HL-60/S4 treated with phorbol 12-myristate 13-acetate at 8.2 ng/mL for 4 days and 3 days (cell line): ENCODE results near the gene ANKRD17.

Experiments used
- in situ Hi-C: fragments of 300-500 bp; cut with MboI; formaldehyde crosslinking; loops from 2 replicates; pipeline ENCODE4 v1.15.0; 2022; ENCODE audit warnings: low sequenced_read_pairs

ANKRD17 gene

DNA sequence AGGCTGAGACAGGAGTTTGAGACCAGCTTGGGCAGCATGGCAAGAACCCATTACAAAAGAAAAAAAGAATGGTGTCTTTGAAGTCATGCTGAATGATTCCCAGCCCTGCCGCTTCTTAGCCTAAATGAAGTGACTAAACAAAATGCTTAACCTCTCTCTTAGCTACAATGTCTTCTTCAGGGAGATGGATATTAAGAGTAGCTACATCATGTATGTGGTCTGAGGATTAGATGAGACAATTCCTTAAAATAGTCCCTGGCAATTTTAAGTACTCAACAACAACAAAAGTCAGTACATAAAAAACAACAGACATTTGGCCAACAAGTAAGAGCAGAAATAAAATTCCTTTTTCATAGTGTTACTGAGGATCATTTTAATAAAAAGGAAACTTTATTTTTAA, 124.8 kb downstream of the ANKRD17 start:
- in situ Hi-C loops, result no loop called here

DNA sequence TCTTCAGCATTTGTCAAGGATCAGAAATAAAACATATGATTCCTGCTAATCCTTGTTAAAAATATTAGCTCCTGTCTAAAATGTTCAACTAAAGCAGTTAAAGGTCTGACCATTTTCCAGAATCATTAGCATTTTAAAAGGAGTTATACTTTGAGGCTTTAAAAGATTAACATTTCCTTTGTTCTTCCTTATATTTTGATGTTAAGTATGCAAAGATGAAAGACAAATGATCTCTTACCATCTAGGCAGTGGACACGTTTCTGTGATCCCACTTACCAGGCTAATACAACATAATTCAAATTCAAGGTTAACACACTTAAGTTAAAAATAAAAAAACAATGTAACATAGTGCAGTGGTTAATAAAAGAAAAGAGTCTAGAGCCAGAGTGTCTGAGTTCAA, 127.3 kb downstream of the ANKRD17 start:
- in situ Hi-C loops, result no loop called here

DNA sequence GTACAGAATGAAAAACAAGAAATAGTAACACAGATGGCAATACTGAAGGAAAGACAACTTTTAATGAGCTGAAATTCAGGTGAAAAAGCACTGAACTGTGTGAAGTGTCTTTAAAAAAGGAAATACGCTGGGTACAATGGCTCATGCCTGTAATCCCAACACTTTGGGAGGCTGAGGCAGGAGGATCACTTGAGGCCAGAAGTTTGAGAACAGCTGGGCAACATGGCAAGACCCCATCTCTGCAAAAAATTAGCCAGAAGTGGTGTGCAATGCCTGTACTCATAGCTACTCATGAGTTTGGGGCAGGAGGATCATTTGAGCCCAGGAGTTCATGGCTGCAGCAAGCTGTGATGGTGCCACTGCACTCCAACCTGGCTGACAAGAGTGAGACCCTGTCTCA, 129.3 kb downstream of the ANKRD17 start:
- in situ Hi-C loops, result no loop called here

DNA sequence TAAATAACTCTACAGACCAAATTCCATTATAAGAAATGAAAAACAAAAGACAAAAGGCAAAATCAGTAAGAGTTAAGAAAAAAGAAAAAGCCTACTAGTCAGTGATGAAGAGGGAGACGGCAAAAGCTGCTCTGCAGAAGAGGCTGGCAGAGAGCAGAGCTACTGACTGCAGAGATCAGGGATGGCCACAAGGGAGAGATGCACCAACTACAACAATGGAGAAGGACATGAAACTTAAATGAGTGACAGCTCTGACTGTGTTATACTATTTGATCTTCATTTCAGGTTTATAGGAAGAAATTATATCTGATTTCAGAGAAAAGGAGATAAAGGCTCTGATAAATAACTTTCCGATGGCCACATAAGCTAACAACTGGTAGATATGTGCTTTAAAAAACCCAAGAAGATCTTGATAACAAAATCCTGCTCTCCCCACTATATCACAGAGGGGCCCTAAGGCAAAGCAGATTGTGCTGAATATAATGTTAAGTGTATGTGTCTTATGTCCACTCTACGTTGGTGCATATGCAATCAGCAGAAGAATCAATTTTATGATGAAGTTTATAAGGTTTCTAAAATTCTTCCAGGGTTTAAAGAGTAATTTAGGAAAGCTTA, 130.7 kb downstream of the ANKRD17 start:
- in situ Hi-C loops, result no loop called here

DNA sequence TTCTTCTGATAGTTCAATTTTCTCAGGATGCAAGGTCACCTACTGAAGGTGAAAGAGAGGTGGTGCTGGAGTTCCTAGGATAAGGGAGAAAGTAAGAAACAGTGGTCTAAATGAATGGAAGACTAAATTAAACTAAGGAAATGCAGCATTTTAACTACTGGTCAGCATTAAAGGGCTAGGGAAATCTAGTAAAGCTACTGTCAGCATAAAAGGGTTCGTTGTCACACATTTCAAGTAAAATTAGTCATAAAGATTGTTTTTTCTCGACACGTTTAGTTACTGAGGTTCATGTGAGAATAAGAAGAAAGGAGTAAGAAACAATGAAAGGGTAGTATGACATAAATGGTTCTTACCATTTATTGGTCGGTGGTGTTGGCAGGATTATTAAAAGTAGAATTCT, 149.1 kb downstream of the ANKRD17 start:
- in situ Hi-C loops, result no loop called here

DNA sequence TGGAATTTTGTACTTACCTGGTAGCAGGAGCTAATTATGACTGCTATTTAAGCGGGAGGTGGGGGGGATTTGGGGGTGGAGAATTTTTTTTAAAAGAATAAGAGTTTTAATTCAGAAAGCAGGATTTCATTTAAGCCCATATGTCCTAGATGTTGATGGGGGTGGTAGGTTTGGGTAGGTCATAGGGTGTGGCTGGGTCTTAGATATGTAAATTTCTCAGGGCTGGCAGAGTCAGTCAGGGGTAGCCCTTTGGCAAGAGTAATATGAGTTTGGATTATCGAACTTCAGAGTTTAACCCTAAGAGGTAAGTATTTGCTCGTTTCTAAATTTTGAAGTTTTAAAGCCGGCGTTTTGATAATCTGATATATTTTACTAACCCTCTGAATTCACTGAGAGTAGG, 153.9 kb downstream of the ANKRD17 start:
- in situ Hi-C loops, result no loop called here

DNA sequence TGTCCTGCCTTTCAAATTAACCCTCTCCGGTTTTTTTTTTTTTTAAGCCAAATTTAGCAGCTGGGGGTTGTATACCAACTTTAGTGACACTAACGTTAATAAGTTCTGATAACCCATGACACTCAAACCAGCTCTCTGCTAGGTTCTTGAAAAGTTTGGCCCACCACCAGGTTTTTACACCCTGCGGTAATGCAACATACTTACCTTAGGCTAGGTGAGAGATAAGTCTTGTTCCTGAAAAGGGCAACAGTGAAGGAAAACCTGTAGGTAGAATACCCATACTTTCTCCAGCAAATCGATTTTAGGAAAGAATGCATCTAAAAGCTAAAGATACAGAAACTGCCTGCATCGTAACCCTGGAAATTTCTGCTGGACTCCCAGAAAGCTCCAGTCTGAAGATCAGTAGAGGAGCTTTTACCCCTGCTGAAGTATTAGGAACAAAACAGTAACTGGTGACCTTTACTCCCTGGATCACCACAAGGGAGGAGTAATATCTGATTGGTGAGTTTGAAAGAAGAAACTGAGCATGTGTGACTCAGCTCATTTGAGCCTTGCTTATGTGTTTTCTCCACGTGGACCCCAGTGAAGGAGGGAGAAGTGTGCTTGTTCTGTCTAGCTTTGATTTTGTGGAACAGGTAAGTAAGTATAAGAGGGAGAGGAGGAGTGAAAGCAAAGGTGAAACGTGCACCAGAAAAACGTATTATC, 154.6 kb downstream of the ANKRD17 start:
- in situ Hi-C loops, result no loop called here

DNA sequence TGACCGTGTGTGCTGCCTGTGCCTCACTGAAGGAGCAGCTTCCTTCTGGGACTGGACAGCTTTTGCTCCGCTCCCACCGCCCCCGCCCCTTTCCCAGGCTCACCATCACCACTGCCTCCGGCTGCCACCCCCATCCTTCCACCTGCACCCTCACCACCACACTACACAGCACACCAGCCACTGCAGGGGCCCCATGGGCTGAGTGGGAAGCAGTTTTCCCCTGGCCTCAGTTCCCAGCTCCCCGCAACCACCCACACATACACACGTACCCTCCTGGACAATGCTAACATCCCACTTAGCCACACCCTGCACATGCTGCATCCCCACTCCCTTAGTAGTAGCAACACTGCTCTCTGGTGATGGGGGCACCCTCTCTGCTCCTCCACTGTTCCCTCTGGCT, 159.5 kb downstream of the ANKRD17 start:
- in situ Hi-C loops, result loop anchor here (25.0 kb wide), 1 partner anchor 163 kb away; the partner anchor contains the start of gene ANKRD17

DNA sequence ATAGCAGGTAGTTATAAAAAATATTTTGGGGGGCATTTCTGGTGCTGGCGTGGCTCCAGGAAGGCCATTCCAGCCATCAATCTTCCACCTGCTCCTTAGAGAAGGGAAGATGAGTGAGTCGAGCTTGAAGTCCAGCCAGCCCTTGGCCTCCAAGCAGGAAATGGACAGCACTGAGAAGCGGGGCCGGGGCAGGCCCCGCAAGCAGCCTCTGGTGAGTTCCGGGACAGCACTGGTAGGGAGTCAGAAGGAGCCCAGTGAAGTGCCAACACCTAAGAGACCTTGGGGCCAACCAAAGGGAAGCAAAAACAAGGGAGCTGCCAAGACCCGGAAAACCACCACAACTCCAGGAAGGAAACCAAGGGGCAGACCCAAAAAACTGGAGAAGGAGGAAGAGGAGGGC, 159.9 kb downstream of the ANKRD17 start:
- in situ Hi-C loops, result loop anchor here (25.0 kb wide), 1 partner anchor 164 kb away; the partner anchor contains the start of gene ANKRD17

DNA sequence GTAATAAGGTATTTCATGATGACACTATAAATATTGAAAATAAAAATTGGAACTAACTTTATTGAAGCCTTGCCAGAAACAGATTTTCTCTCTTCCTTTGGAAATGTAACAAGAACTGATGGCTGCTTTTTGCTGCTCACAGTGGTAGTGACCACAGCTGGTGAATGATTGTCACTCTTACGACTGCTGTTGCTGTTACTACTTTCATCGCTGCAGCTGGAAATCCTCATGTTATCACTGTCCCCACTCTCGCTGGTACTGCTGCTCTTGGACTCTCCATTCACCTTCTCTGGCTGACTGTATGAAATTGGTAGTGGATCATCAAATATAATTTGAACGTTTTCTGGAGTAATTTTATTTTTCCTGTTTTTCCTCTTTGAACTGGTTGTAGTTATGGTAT, 160.6 kb downstream of the ANKRD17 start:
- in situ Hi-C loops, result loop anchor here (25.0 kb wide), 1 partner anchor 164 kb away; the partner anchor contains the start of gene ANKRD17

DNA sequence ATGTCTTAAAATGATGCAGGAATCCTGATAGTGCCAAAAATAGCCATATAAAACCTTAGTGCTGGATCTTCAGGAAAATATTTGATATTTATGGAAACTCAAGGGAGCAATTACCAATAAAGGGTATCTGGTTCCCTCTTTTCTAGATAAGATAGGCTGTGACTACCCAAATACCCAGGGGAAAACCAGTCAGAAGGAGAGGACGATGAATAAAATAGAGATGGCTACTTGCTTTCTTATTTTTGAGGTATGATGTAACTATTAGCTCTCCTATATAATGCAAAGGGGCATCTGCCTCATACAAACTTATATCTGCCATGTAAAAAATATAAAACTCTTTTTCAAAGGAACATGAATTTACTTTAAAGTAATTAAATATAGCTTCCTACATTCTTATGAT, 165.7 kb downstream of the ANKRD17 start:
- in situ Hi-C loops, result loop anchor here (25.0 kb wide), 1 partner anchor 169 kb away; the partner anchor contains the start of gene ANKRD17

DNA sequence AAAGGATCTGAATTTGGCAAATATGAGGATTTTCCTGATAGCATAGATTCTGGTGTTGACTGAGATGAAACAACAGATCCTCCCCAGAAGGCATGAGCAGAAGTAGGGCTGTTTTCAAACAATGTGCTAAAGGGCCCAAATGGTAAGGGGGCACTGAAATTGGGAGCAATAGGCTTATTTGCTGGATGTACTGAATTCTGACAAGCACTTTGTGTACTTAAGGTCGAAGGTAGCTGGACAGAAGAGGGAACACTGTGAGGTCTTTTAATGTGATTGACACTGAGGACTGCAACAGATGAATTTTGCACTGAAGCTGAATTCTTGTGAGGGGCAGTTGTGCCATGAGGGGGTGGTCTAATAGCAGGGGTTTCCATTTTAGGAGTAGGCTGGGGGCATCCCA, 167.9 kb downstream of the ANKRD17 start:
- in situ Hi-C loops, result loop anchor here (25.0 kb wide), 1 partner anchor 172 kb away; the partner anchor contains the start of gene ANKRD17

DNA sequence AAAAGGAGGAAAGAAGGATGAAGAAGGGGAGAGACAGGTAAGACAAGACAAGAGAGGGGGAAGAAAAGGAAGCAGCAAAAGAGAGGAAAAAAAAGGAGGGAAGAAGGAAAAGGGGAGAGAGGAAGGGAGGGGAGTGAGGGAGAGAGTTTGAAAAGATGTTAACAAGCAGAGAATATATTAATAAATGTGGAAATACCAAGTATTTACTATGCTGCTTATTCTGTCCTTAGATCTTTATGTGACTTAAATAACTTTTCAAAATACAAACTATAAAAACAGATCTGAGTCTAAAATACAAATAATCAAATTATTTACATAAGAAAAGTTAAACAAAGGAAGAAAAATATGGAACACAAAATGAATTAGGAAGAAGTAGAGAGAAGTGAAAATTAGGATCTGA, 170.7 kb downstream of the ANKRD17 start:
- in situ Hi-C loops, result loop anchor here (25.0 kb wide), 1 partner anchor 174 kb away; the partner anchor contains the start of gene ANKRD17

DNA sequence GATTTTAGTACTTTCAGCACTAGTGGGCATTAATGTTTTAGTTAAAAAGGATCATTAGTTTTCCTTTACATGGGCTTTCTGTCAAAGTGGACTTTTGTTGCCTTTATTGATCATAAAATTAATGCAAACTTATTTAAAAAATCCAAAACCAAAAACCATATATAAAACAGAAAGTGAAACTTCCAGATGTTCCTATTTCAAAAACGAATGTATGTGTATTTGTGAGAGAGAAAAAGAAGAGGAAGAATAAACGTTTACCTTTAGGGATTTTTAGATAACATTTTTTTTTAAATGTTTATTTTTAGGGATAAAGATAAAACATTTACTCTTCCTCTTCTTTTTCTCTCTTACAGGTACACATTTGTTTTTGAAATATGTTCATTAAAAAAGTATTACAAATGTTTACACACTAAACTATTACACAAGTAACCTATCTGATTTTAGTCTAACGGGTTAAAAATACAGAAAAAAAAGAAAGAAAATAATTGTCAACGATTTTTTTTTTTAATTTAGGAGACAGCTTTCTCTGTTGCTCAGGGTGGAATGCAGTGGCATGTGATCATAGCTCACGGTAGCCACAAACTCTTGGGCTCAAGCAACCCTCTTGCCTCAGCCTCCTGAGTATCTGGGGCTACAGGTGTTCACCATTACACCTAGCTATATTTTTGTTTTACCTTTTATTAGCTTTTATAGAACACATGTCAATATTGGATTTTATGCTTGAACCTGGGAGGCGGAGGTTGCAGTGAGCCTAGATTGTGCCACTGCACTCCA, 172.3 kb downstream of the ANKRD17 start:
- in situ Hi-C loops, result loop anchor here (25.0 kb wide), 1 partner anchor 176 kb away; the partner anchor contains the start of gene ANKRD17

DNA sequence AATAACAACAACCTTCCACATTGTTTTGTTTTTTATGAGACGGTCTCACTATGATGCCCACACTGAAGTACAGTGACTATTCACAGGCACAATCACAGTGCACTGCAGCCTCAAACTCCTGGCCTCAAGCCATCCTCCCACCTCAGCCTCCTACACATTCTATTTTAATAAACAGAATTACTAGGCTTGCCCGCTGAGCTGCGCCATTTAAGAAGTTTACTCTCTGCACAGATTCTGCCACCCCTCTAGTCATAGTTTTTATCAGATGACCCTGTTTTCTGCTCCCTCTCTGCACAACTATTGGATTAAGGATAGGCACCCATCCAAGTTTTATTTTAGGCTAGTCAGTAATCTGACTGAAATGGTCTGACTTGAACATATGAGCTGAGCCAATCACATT, 177.8 kb downstream of the ANKRD17 start:
- in situ Hi-C loops, result loop anchor here (25.0 kb wide), 1 partner anchor 182 kb away; the partner anchor contains the start of gene ANKRD17

DNA sequence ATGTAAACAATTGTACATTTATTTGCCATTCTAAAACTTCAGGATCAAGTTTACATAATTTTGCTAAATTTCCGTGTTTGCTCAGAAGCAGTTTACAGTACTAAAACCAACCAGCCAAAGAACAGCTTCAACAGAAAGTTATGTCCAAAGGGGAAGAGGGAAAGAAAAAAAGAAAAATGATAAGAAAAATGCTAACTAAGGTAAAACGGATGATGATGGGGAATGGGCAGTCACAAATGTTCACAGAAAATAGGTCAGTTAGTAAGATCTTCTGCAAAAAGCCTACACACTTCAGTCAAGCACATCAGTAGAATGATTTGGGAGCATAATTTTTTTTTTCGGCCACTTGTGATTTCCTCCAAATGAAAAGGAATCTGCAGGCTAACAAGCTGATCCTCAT, 182.8 kb downstream of the ANKRD17 start:
- in situ Hi-C loops, result loop anchor here (25.0 kb wide), 1 partner anchor 186 kb away; the partner anchor contains the start of gene ANKRD17

DNA sequence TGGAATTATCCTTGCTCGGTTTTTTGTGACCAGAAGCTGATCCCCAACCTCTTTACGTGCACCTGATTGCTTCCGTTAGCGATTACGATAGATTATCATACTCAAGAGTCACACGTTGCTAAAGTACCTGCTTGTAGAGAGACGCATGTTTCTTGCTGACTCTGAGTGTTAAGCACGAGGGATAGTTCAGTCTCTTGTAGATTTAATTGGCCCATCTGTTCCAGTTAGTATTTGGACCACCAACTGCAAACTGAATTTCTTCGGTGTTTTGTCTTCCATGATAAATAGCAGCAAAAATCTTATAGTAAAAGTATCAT, 188.6 kb downstream of the ANKRD17 start:
- in situ Hi-C loops, result no loop called here

DNA sequence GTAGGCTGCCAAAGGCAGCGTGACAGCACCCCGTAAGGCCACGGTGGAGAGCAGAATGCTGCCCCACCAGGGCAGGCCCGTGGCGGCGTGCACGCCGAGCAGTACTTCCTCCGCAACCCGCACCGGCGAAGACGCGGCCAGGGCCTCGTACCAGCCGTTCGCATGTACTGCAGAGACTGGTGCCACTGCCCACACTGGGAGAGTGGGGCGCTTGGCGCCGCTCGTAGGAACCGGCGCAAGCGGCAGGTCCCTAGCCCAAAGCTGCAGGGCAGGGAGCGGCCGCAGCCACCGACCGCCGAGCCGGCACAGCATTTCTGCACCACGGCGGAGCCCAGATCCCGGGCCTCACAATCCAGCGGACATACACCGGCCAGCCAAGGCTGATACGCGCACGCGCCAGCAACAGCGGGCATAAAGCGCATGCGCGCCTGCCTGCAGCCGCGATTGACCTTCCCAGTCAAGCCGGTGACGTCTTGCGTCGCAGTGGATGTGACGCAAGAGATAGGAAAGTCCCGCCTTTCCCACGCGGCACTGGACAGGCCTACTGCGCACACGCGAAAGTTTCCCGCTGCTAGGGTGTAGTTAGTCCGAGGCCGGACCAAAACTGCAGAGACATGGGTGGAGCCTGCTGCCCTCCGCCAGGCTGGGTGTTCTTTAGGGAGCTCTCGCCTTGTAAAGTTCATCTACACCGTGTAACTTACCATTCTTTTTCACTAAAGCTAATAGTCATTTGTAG, 189.1 kb downstream of the ANKRD17 start, which contains the start of gene COX18:
Gene COX18, minus strand, starts transcription at position 379 of the 736 bp plus-strand sequence. Its CDS starts 67 bp downstream, at position 312.
- in situ Hi-C loops, result no loop called here

DNA sequence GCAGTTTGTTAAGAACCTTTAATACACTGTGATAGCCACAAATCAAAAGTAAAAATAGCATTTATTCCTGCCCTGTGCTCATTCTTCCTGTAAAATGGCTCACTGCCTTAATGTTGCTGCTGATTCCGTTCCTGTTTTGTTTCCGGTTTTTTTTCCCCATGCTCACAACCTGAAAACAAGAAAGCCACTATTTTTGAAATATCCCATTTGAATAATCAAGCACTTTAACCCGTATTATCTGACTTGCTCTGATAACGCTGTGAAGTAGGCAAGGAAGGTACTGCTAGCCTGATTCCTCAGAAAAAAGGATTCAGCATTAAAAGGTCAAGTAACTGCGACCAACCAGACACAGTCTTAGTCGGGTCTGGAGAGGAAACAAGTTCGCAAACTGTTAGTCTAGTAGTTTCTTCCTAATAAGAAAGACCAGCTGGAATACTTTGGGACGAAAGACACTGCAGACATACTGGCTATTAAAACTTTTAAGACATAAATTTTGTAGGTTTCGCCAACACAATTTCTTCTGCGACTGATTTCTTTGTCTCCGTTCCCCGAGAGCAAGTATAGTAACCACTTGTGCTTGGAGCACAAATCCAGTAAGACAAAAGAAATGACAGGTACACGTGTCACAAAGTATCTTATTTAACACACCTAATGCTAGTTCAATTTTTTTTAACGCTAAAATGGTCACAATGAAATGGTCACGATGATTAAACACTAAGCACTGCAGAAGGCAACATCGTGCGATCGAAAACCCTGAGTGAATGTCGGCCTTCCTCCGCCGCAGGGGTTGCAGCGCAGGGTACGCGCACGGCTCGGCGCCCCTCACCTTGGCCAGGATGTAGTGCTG, 189.9 kb downstream of the ANKRD17 start:
- in situ Hi-C loops, result no loop called here

DNA sequence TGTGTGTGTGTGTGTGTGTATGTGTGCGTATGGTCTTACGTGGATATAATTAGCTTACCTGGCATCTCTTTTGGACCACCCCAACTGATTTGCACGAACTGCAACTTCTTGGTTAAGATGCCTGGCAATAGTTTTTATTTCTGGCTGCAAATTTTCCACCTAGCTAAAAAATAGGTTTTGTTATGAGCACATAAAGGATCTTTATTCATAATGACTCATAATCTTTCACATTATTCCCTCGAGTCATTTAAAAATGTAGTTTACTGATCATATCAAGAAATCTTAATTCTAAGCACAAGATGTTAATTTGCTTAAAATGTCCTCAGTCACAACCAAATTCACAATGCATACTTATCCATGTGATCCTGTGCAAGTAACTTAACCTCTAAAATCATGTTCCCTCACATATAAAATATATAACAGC, 190.6 kb downstream of the ANKRD17 start:
- in situ Hi-C loops, result no loop called here
